Osteocyte (in vitro differentiated cells): ENCODE measurements around the gene HCN2. TPM values are rescaled to one million over a fixed set of nuclear protein-coding genes. Genes with fewer than 3 reads are reported as not detected.

ENCODE experiments used
- DNase-seq: peaks from one replicate; pipeline ENCODE4 v3.0.0; 2021; ENCODE audit warnings: mixed read lengths; ENCODE audit not compliant: unreplicated experiment; ENCODE audit errors: extremely low spot score
- H3K27ac Mint-ChIP-seq: one replicate; pipeline ENCODE4 v1.8.0; 2021; ENCODE audit warnings: mild to moderate bottlenecking, mixed read lengths; ENCODE audit not compliant: unreplicated experiment
- H3K27me3 Mint-ChIP-seq: one replicate; pipeline ENCODE4 v1.8.0; 2021; ENCODE audit warnings: mixed read lengths; ENCODE audit not compliant: unreplicated experiment
- H3K36me3 Mint-ChIP-seq: one replicate; pipeline ENCODE4 v1.8.0; 2021; ENCODE audit warnings: mixed read lengths; ENCODE audit not compliant: unreplicated experiment
- H3K4me1 Mint-ChIP-seq: one replicate; pipeline ENCODE4 v1.8.0; 2021; ENCODE audit warnings: mixed read lengths; ENCODE audit not compliant: unreplicated experiment
- H3K4me3 Mint-ChIP-seq: one replicate; pipeline ENCODE4 v1.8.0; 2021; ENCODE audit warnings: mild to moderate bottlenecking, moderate library complexity, mixed read lengths; ENCODE audit not compliant: unreplicated experiment
- H3K9me3 Mint-ChIP-seq: one replicate; pipeline ENCODE4 v1.8.0; 2021; ENCODE audit warnings: mixed read lengths; ENCODE audit not compliant: unreplicated experiment
- total RNA-seq: library from RNA; stranded (reverse); gene quantifications from 2 replicates; pipeline ENCODE4 v1.2.1, GENCODE V29; 2021
- TF ChIP-seq, protein P1 (sequence below): fragments of 200-600 bp; sonication (generic); IDR thresholded peaks from 2 replicates; pipeline ENCODE4 v1.5.0; 2021; ENCODE audit warnings: antibody characterized with exemption, mild to moderate bottlenecking, moderate library complexity

HCN2 gene
- total RNA-seq, 1 donor from 2014 or later: 28.3 TPM

DNA sequence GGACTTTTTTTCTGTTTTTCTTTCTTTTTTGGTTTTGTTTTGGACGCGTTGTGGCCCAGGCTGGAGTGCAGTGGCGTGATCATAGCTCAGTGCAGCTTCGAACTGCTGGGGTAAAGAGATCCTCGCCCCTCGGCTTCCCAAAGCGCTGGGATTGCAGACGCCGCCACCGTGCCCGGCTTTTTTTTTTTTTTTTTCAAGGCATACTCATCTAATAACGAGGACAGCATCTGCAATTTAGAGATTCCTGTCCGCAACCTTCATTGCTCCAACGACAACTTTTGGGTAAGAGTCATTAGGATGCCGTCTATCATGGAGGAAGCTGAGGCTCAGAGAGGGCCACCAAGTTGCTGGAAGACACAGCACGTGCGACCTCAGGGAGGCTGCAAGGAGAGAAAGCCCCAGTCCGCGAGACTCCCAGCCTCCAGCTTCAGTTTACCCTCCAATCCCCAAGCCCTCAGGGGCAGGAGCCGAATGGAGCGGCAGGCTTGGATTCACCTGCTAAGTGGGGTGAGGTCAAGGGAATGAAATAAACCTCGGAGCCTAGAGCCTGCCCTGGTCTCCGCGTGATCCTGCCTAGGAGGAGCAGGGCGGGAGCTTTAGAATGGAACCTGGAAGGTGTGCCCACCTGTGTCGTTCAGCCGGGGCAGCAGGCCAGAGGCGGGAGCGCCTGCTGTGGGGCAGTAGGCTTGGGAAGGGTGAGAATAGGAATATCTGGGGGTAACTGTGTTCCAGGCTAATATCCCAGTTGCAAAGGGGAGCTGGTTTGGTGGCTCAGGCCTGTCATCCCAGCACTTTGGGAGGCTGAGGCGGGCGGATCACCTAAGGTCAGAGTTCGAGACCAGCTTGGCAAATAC, 44.3 kb downstream of the HCN2 start:
- TF ChIP-seq, protein P1, sequence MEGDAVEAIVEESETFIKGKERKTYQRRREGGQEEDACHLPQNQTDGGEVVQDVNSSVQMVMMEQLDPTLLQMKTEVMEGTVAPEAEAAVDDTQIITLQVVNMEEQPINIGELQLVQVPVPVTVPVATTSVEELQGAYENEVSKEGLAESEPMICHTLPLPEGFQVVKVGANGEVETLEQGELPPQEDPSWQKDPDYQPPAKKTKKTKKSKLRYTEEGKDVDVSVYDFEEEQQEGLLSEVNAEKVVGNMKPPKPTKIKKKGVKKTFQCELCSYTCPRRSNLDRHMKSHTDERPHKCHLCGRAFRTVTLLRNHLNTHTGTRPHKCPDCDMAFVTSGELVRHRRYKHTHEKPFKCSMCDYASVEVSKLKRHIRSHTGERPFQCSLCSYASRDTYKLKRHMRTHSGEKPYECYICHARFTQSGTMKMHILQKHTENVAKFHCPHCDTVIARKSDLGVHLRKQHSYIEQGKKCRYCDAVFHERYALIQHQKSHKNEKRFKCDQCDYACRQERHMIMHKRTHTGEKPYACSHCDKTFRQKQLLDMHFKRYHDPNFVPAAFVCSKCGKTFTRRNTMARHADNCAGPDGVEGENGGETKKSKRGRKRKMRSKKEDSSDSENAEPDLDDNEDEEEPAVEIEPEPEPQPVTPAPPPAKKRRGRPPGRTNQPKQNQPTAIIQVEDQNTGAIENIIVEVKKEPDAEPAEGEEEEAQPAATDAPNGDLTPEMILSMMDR: no peak
- peak overlapping the region; percentile 92 for H3K4me3 Mint-ChIP-seq
- no peaks in the 10 kb centered on the region for H3K27me3 Mint-ChIP-seq
- no peak for DNase-seq
- no peaks in the 10 kb centered on the region for H3K9me3 Mint-ChIP-seq
- H3K4me1 Mint-ChIP-seq: peaks cover 26% of the 10 kb centered on the region
- H3K36me3 Mint-ChIP-seq: peaks cover 9% of the 10 kb centered on the region
- peak overlapping the region; percentile 93 for H3K27ac Mint-ChIP-seq

DNA sequence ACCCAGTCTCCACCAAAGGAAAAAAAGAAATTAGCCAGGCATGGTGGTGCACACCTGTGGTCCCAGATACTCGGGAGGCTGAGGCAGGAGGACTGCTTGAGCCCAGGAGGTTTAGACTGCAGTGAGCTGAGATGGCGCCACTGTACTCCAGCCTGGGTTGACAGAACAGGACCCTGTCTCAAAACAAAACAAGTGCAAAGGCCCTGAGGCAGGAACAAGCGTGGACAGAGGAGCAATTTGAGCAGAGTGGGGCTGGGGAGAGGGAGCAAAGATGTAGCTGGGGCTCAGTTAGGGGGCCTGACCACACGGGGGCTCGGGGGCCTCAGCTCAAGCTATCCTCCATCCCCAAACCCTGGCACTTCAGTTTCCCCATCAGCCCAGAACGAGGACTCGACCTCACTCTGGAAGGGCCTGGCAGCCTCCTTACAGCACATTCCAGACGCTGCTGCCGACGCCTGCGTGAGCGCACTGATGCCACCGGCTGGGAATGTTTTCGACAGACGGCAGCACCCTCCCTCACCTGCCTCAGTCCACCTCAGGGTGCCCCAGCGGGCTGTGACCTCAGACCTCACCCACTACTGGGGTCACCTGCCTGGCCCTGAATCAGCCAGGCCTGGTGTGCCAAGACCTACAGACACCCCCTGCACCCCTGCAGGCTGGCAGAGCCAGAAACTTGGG, 45.4 kb downstream of the HCN2 start:
- H3K36me3 Mint-ChIP-seq: peaks cover 6% of the 10 kb centered on the region
- H3K9me3 Mint-ChIP-seq: no peaks in the 10 kb centered on the region
- no peaks in the 10 kb centered on the region for H3K27me3 Mint-ChIP-seq
- no peak overlapping the region for H3K27ac Mint-ChIP-seq
- peaks cover 30% of the 10 kb centered on the region for H3K4me1 Mint-ChIP-seq
- TF ChIP-seq, protein P1: no peak
- no peak for DNase-seq
- no peak overlapping the region for H3K4me3 Mint-ChIP-seq

DNA sequence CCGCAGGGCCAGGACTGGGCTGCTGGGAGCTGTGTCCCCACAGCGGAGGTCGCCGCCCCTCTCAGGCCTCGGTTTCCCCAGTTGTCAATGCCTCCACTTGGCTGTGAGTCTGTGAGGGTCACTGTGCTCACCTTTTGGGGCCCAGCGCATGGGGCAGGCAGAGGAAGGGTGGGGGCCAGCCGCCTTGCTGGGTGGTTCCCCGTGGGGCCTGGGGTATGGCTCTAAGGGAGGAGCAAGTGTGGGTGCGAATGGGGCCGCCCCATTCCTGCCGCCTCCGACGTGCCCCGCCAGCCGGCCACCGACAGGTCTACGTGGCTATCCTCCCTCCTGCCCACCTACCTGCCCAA, 49.2 kb downstream of the HCN2 start:
- no peak for DNase-seq
- peaks cover 10% of the 10 kb centered on the region for H3K4me1 Mint-ChIP-seq

DNA sequence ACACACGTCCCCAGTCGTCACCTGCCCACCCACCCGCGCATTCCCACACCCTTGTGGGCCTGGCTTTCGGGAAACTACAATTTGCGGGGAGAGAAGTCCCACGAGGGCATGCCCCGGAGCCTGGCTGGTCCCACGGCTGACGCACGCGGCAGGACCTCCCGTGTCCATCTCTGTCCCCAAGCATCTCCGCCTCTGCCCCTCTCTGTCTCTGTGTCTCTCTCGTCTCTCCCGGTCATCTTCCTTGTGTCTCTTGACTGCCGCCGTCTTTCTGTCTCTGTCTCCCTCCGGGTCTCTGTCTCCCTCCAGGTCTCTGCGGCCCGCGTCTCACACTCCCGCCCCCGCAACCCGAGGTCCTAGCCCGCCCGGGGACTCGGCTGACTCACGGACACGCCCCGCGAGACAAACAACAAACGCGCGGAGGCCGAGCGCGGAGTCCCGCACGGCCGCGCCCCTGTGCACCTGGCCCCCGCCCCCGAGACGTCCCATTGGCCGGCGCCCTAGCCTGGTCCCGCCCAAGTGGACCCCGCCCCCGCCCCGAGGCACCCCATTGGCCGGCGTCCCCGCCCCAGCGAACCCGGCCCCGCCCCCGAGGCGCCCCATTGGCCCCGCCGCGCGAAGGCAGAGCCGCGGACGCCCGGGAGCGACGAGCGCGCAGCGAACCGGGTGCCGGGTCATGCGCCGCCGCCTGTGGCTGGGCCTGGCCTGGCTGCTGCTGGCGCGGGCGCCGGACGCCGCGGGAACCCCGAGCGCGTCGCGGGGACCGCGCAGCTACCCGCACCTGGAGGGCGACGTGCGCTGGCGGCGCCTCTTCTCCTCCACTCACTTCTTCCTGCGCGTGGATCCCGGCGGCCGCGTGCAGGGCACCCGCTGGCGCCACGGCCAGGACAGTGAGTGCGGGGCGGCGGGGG, 49.8 kb downstream of the HCN2 start, which contains the start of gene FGF22:
TSS of gene FGF22 (plus strand) at position 627 of the 908 bp plus-strand sequence. CDS start at position 674, 47 bp downstream.
- H3K4me3 Mint-ChIP-seq: peak within 1 kb of the TSS; percentile 75
- TF ChIP-seq, protein P1: no peak
- no peaks in the 10 kb centered on the region for H3K9me3 Mint-ChIP-seq
- H3K27me3 Mint-ChIP-seq: no peaks in the 10 kb centered on the region
- H3K4me1 Mint-ChIP-seq: peaks cover 6% of the 10 kb centered on the region
- H3K36me3 Mint-ChIP-seq: no peaks in the 10 kb centered on the region
- peak; percentile 96 for DNase-seq
- H3K27ac Mint-ChIP-seq: peak within 1 kb of the TSS; percentile 84

More for the DNA sequence above, 49.2 kb downstream of the HCN2 start:
- Mint-ChIP-seq H3K9me3 (no peaks in the 10 kb centered on the region), H3K36me3 (no peaks in the 10 kb centered on the region), H3K27ac (no peak overlapping the region), H3K4me3 (peak overlapping the region; percentile 75), H3K27me3 (no peaks in the 10 kb centered on the region)
- TF ChIP-seq, protein P1: no peak
